B cell (primary cell): ENCODE results near the gene CIDEC. TPM values are rescaled to one million over a fixed set of nuclear protein-coding genes. Genes with fewer than 3 reads are reported as not detected.
"Not testable (repeated sequence)": the region's sequence is repeated elsewhere in the genome, so short reads cannot be mapped to it uniquely, and the experiment has no call there.

ENCODE experiments used
- ATAC-seq: fragments of 200-7000 bp; cut with Tn5 transposase; one replicate; pipeline ENCODE4 v1.10.0; 2021; ENCODE audit warnings: low read depth, mild to moderate bottlenecking, moderate number of reproducible peaks, moderate library complexity
- CTCF ChIA-PET: fragments of 350-600 bp; sonication (Branson Sonifier 250); formaldehyde crosslinking; loops from one replicate; lab custom pipeline; 2021; ENCODE audit warnings: antibody characterized with exemption, inconsistent platforms; lab: Charles Lee
- POLR2A ChIA-PET: fragments of 350-600 bp; sonication (Branson Sonifier 250); formaldehyde crosslinking; loops from one replicate; lab custom pipeline; 2021; ENCODE audit warnings: antibody characterized with exemption; lab: Charles Lee
- DNase-seq: peaks from one replicate; pipeline ENCODE4 v3.0.0; 2013
- H2AFZ ChIP-seq: 2 replicates; pipeline ENCODE4 v1.6.1; 2012; ENCODE audit warnings: mild to moderate bottlenecking, low read depth, low read length; ENCODE audit not compliant: insufficient read depth, poor library complexity, severe bottlenecking
- H3K27ac ChIP-seq, 2 donors: 1 replicate in 1 of 2; 2 replicates in 1 of 2; pipeline ENCODE4 v1.5.1; 2012 to 2013; ENCODE audit warnings: low read length in 2 of 2, mild to moderate bottlenecking in 2 of 2, moderate library complexity in 1 of 2
- H3K27me3 ChIP-seq, 4 experiments: fragments of 200-600 bp in 1 of 4; sonication (generic) in 1 of 4; replicated peaks in 1 of 4; 1 replicate in 2 of 4; 2 replicates in 2 of 4; pipeline versions ENCODE4 v1.6.1 to v1.7.0; 2013 to 2016; ENCODE audit warnings: low read length in 3 of 4, mild to moderate bottlenecking in 2 of 4, mixed read lengths in 1 of 4, moderate library complexity in 1 of 4; ENCODE audit not compliant: insufficient read depth in 4 of 4, control insufficient read depth in 3 of 4; ENCODE audit errors: control extremely low read depth in 1 of 4
- H3K36me3 ChIP-seq, 2 experiments: replicated peaks in 1 of 2; 1 replicate in 1 of 2; 2 replicates in 1 of 2; pipeline versions ENCODE4 v1.6.1 to v1.7.1; 2013; ENCODE audit warnings: low read length in 1 of 2; ENCODE audit not compliant: insufficient read depth in 2 of 2, control insufficient read depth in 1 of 2; ENCODE audit errors: control extremely low read depth in 1 of 2, extremely low read depth in 1 of 2
- H3K4me1 ChIP-seq, 2 donors: fragments of 200-600 bp in 1 of 2; sonication (generic) in 1 of 2; 1 replicate in 1 of 2; 2 replicates in 1 of 2; pipeline versions ENCODE4 v1.5.1 to v1.6.1; 2013 to 2017; ENCODE audit warnings: low read length in 2 of 2; ENCODE audit not compliant: control insufficient read depth in 2 of 2, insufficient read depth in 2 of 2
- H3K4me2 ChIP-seq: replicated peaks from 2 replicates; pipeline ENCODE3; 2012; ENCODE audit warnings: mild to moderate bottlenecking, low read depth, low read length; ENCODE audit not compliant: poor library complexity, severe bottlenecking
- H3K4me3 ChIP-seq, 5 experiments: fragments of 200-600 bp in 1 of 5; sonication (generic) in 1 of 5; 1 replicate in 3 of 5; 2 replicates in 2 of 5; pipeline versions ENCODE4 v1.5.1 to v1.7.0; 2011 to 2016; ENCODE audit warnings: low read length in 4 of 5, mild to moderate bottlenecking in 4 of 5, low read depth in 2 of 5, control low read depth in 1 of 5, moderate library complexity in 1 of 5; ENCODE audit not compliant: insufficient read depth in 1 of 5; ENCODE audit errors: control extremely low read depth in 1 of 5, extremely low read depth in 1 of 5
- H3K79me2 ChIP-seq: fragments of 200-600 bp; sonication (generic); one replicate; pipeline ENCODE4 v1.6.0; 2016; ENCODE audit warnings: low read length; ENCODE audit not compliant: control insufficient read depth, insufficient read depth
- H3K9ac ChIP-seq: fragments of 200-600 bp; sonication (generic); 2 replicates; pipeline ENCODE4 v1.6.1; 2017; ENCODE audit warnings: mild to moderate bottlenecking, low read length, moderate library complexity
- H3K9me3 ChIP-seq, 3 donors: one replicate each; pipeline versions ENCODE4 v1.6.1 to v1.7.1; 2013; ENCODE audit warnings: low read length in 2 of 3; ENCODE audit not compliant: control insufficient read depth in 2 of 3, insufficient read depth in 1 of 3; ENCODE audit errors: control extremely low read depth in 1 of 3
- H4K20me1 ChIP-seq: 2 replicates; pipeline ENCODE4 v1.6.0; 2012; ENCODE audit warnings: mild to moderate bottlenecking, low read length; ENCODE audit not compliant: insufficient read depth, control insufficient read depth, poor library complexity, severe bottlenecking
- H3K27ac Mint-ChIP-seq: one replicate; pipeline ENCODE4 v1.8.0; 2021; ENCODE audit warnings: mixed read lengths
- H3K27me3 Mint-ChIP-seq: one replicate; pipeline ENCODE4 v1.8.0; 2021; ENCODE audit warnings: mixed read lengths
- H3K4me1 Mint-ChIP-seq: one replicate; pipeline ENCODE4 v1.8.0; 2021; ENCODE audit warnings: mixed read lengths
- H3K4me3 Mint-ChIP-seq: one replicate; pipeline ENCODE4 v1.8.0; 2021; ENCODE audit warnings: mixed read lengths
- H3K9me3 Mint-ChIP-seq: one replicate; pipeline ENCODE4 v1.8.0; 2022; ENCODE audit warnings: mixed read lengths; ENCODE audit not compliant: insufficient read depth
- CTCF ChIP-seq: fragments of 200-600 bp; IDR thresholded peaks from one replicate; pipeline ENCODE4 v1.8.0; 2022; ENCODE audit warnings: antibody characterized with exemption, mild to moderate bottlenecking
- EZH2 ChIP-seq: IDR thresholded peaks from 2 replicates; pipeline ENCODE4 v1.6.1; 2012; ENCODE audit warnings: borderline replicate concordance, low read depth, mild to moderate bottlenecking, moderate library complexity, low read length; ENCODE audit not compliant: insufficient read depth, poor library complexity, severe bottlenecking
- whole genome bisulfite sequencing: methylation state at CpG from one replicate; pipeline ENCODE4 v1.1.5; 2013; ENCODE audit warnings: missing lambda C conversion rate; ENCODE audit not compliant: insufficient coverage; 5-methylcytosine and 5-hydroxymethylcytosine counted together
- intact Hi-C: fragments of 100-400 bp; cut with micrococcal nuclease; formaldehyde crosslinking; loops from one replicate; pipeline ENCODE4 v1.10.0; 2022
- polyA plus RNA-seq: library from polyadenylated mRNA; depleted of rRNA; stranded (reverse); fragments of >200 nt; gene quantifications from 2 replicates; pipeline ENCODE4 v1.2.3, GENCODE V29; 2012
- total RNA-seq, 2 donors: library from RNA; stranded (reverse); fragments of 120-200 nt in 1 of 2; gene quantifications; 1 replicate in 1 of 2; 2 replicates in 1 of 2; pipeline versions ENCODE4 v1.2.3 to v1.2.4, GENCODE V29; 2013 to 2022

CIDEC gene
- total and polyA plus RNA-seq, 2 donors (not counting 1 experiment from before 2014, with no cell fraction given) = not detected

GRCh38 chr3:9876991-9877390, 3.1 kb downstream of the CIDEC start:
- Histone ChIP-seq H3K27ac (no peak overlapping the region), H3K36me3 (no peaks in the 10 kb centered on the region), H3K4me2 (no peak overlapping the region), H3K9ac (no peak overlapping the region), H3K4me1 (no peaks in the 10 kb centered on the region), H4K20me1 (no peaks in the 10 kb centered on the region), H3K9me3 (no peaks in the 10 kb centered on the region), H3K4me3 (no peak overlapping the region), H3K79me2 (no peaks in the 10 kb centered on the region), H2AFZ (no peak overlapping the region), H3K27me3 (no peaks in the 10 kb centered on the region)
- H3K4me3 Mint-ChIP-seq = no peak overlapping the region
- no peak for TF ChIP-seq CTCF
- no peak for TF ChIP-seq EZH2
- DNase-seq (no peak), ATAC-seq (no peak)
- ChIA-PET POLR2A (no interaction called here), CTCF (no interaction called here)
- intact Hi-C loops = no loop called here
- peaks cover 14% of the 10 kb centered on the region for H3K27me3 Mint-ChIP-seq
- H3K27ac Mint-ChIP-seq = no peak overlapping the region
- 95% methylated on average over 10 of the region's 12 CpGs for WGBS
- H3K4me1 Mint-ChIP-seq = no peaks in the 10 kb centered on the region
- no peaks in the 10 kb centered on the region for H3K9me3 Mint-ChIP-seq

GRCh38 chr3:9876255-9876654, 3.8 kb downstream of the CIDEC start:
- ATAC-seq, H3K4me2 ChIP-seq, H3K9me3 Mint-ChIP-seq, intact Hi-C loops, H3K9ac ChIP-seq, H3K4me3 ChIP-seq, H3K4me1 Mint-ChIP-seq, H3K27me3 ChIP-seq, H3K4me1 ChIP-seq, CTCF ChIA-PET, H4K20me1 ChIP-seq, H3K9me3 ChIP-seq, H3K79me2 ChIP-seq, H3K4me3 Mint-ChIP-seq, DNase-seq, H3K27ac ChIP-seq, H3K36me3 ChIP-seq, H2AFZ ChIP-seq, H3K27ac Mint-ChIP-seq: not testable (repeated sequence)
- H3K27me3 Mint-ChIP-seq = peaks cover 14% of the 10 kb centered on the region
- POLR2A ChIA-PET = interaction anchor here (0.7 kb wide), 1 partner anchor 69 kb away, joined by 7 read pairs; no protein-coding TSS in a partner anchor
- WGBS = 93% methylated on average over 2 of the region's 4 CpGs
